Calu3 (cell line): ENCODE measurements around the gene UFC1. TPM values are rescaled to one million over a fixed set of nuclear protein-coding genes. Genes with fewer than 3 reads are reported as not detected.

ENCODE experiments used
- BruUV-seq: library from RNA; stranded (reverse); fragments of 400-500 nt; replicated peaks from 2 replicates; lab custom pipeline; 2021; lab: Mats Ljungman, UMichigan
- CTCF ChIA-PET: fragments of 300-600 bp; sonication (Branson Sonifier 250); formaldehyde crosslinking; loops from one replicate; lab custom pipeline; 2022; ENCODE audit warnings: antibody characterized with exemption; lab: Charles Lee
- DNase-seq: peaks from one replicate; pipeline ENCODE4 v3.0.0; 2022
- H3K27ac Mint-ChIP-seq: one replicate; pipeline ENCODE4 v1.8.0; 2022; ENCODE audit warnings: mixed read lengths; ENCODE audit not compliant: unreplicated experiment
- H3K27me3 Mint-ChIP-seq: one replicate; pipeline ENCODE4 v1.8.0; 2022; ENCODE audit warnings: mixed read lengths; ENCODE audit not compliant: unreplicated experiment
- H3K36me3 Mint-ChIP-seq: one replicate; pipeline ENCODE4 v1.8.0; 2022; ENCODE audit warnings: mild to moderate bottlenecking, moderate library complexity, mixed read lengths; ENCODE audit not compliant: insufficient read depth, unreplicated experiment
- H3K4me1 Mint-ChIP-seq: one replicate; pipeline ENCODE4 v1.8.0; 2022; ENCODE audit warnings: mild to moderate bottlenecking, low read depth, mixed read lengths; ENCODE audit not compliant: unreplicated experiment
- H3K4me3 Mint-ChIP-seq: one replicate; pipeline ENCODE4 v1.8.0; 2022; ENCODE audit warnings: mild to moderate bottlenecking, low read depth, moderate library complexity, mixed read lengths; ENCODE audit not compliant: unreplicated experiment
- H3K9me3 Mint-ChIP-seq: one replicate; pipeline ENCODE4 v1.8.0; 2022; ENCODE audit warnings: low read depth, mixed read lengths; ENCODE audit not compliant: unreplicated experiment
- intact Hi-C: fragments of 100-400 bp; cut with micrococcal nuclease; formaldehyde crosslinking; loops from one replicate; pipeline ENCODE4 v1.10.0; 2022; ENCODE audit not compliant: unreplicated experiment
- total RNA-seq: library from RNA; stranded (reverse); gene quantifications from 2 replicates; pipeline ENCODE4 v1.2.3, GENCODE V29; 2022
- TF ChIP-seq, protein P1 (sequence below): fragments of 200-600 bp; IDR thresholded peaks from one replicate; pipeline ENCODE4 v1.8.0; 2022; ENCODE audit warnings: antibody characterized with exemption; ENCODE audit not compliant: unreplicated experiment

UFC1 gene
- total RNA-seq, 1 experiment from 2014 or later: 85.8 TPM

DNA sequence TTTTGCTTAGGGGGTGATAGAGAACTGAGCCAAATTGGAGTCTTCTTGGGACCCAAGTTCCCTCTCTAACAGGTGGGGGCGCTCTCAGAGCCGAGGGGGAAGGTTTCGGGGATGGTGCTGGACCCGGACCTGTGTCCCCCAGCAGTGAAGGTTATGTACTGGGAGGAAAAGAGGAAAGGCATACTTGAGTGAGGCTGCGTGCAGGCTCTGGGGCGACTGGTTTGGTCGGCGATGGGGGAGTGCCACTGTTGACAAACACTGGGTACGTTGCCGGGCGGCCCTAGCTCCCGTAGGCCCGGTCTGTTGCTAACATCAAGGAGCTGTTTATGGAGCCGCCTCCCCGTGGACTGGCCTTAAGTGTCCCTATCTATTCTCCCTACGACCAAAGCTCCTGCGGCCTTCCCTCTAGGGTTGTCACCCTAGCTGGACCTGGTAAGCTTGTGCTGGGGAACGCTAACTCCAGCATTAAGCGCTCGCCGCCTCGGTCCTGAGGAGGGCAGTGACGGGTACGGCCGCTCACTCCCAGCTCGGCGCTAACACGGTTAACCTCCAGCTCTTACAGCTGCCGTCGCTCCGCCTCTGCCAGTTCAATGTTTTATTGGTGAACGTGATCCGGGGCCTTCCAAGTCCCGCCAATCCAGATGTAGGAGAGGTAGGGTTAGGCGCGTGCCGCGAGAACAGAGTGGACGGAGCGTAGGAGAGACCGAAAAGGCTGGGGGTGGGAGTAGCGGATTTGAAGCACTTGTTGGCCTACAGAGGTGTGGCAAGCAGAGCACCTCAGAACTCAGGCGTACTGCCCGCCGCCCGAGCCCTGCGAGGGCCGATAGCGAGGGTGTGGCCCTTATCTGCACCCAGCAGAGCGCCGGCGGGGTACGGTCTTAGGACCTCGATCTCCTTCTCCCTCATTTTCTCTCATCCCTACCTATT is 12.2 kb downstream of the UFC1 start, which contains the start of gene PPOX:
Gene PPOX (plus strand): TSS at position 685 of the 927 bp plus-strand sequence. CDS start 422 bp downstream, outside the sequence.
- TF ChIP-seq, protein P1, sequence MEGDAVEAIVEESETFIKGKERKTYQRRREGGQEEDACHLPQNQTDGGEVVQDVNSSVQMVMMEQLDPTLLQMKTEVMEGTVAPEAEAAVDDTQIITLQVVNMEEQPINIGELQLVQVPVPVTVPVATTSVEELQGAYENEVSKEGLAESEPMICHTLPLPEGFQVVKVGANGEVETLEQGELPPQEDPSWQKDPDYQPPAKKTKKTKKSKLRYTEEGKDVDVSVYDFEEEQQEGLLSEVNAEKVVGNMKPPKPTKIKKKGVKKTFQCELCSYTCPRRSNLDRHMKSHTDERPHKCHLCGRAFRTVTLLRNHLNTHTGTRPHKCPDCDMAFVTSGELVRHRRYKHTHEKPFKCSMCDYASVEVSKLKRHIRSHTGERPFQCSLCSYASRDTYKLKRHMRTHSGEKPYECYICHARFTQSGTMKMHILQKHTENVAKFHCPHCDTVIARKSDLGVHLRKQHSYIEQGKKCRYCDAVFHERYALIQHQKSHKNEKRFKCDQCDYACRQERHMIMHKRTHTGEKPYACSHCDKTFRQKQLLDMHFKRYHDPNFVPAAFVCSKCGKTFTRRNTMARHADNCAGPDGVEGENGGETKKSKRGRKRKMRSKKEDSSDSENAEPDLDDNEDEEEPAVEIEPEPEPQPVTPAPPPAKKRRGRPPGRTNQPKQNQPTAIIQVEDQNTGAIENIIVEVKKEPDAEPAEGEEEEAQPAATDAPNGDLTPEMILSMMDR: peak; percentile 58
- DNase-seq: peak; percentile 96
- Mint-ChIP-seq H3K27ac (peak within 1 kb of the TSS; percentile 94), H3K4me3 (peak within 1 kb of the TSS; percentile 93), H3K9me3 (no peaks in the 10 kb centered on the region), H3K27me3 (no peaks in the 10 kb centered on the region), H3K36me3 (peaks cover 66% of the 10 kb centered on the region), H3K4me1 (peaks cover 7% of the 10 kb centered on the region)
- CTCF ChIA-PET: interaction anchor here (0.5 to 1.3 kb wide), 10 partner anchors 8 to 224 kb away, joined by 3 to 10 read pairs (median 5); partner anchors contain the start of genes B4GALT3, DEDD, PCP4L1 and TOMM40L
- intact Hi-C loops: no loop called here
- BruUV-seq: no TSS peak

DNA sequence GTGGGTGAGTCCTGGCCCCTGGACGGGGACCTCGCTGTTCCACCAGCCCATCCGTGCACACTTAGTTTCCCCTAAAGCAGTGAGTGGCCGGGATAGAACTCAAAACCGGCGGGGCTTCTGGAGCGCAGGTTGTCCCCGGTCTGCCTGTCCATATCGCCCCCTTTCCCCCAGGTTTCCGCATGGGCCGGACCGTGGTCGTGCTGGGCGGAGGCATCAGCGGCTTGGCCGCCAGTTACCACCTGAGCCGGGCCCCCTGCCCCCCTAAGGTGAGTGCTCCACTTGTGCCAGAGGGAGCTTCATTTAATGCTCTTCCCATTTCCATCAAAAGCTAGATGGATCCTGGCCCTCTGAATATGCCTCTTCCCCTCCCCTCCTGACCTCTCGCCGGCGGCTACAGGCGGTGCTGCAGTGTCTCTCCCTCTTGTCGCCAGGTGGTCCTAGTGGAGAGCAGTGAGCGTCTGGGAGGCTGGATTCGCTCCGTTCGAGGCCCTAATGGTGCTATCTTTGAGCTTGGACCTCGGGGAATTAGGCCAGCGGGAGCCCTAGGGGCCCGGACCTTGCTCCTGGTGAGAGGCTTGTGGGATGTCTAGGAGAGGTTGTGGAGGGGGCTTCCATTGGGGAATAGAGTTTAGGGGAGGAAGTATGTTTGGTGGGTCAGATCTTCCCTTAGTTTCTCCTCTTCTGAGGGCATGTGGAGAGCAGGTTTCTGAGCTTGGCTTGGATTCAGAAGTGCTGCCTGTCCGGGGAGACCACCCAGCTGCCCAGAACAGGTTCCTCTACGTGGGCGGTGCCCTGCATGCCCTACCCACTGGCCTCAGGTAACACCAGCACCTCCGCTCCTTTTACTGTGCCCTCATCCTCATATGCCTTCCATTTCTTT is 13.1 kb downstream of the UFC1 start:
- no peaks in the 10 kb centered on the region for H3K27me3 Mint-ChIP-seq
- peak overlapping the region; percentile 93 for H3K4me3 Mint-ChIP-seq
- H3K27ac Mint-ChIP-seq: peak overlapping the region; percentile 94
- H3K36me3 Mint-ChIP-seq: peaks cover 73% of the 10 kb centered on the region
- no peaks in the 10 kb centered on the region for H3K9me3 Mint-ChIP-seq
- CTCF ChIA-PET: interaction anchor here (0.5 to 1.3 kb wide), 9 partner anchors 9 to 1473 kb away, joined by 3 to 12 read pairs (median 3); partner anchors contain the start of genes TOMM40L and UFC1
- no TSS peak for BruUV-seq
- peak; percentile 31 for DNase-seq
- intact Hi-C loops: no loop called here
- H3K4me1 Mint-ChIP-seq: no peaks in the 10 kb centered on the region
- TF ChIP-seq, protein P1: no peak

DNA sequence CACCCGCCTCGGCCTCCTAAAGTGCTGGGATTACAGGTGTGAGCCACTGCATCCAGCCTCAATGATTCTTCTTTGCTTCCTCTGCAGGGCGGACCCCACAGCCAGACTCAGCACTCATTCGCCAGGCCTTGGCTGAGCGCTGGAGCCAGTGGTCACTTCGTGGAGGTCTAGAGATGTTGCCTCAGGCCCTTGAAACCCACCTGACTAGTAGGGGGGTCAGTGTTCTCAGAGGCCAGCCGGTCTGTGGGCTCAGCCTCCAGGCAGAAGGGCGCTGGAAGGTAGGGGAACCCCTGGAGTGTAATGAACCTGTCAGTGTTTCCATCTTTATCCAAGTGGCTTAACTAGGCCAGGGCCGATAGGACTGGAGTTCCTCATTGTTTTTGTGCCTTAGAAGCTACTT is 15.1 kb downstream of the UFC1 start:
- CTCF ChIA-PET: interaction anchor here (0.7 kb wide), 1 partner anchor 145 kb away, joined by 3 read pairs; the partner anchor contains the start of gene SDHC
- intact Hi-C loops: no loop called here
- Mint-ChIP-seq H3K4me3 (no peak overlapping the region), H3K27ac (no peak overlapping the region), H3K36me3 (peaks cover 72% of the 10 kb centered on the region), H3K27me3 (no peaks in the 10 kb centered on the region), H3K9me3 (no peaks in the 10 kb centered on the region), H3K4me1 (no peaks in the 10 kb centered on the region)
- no TSS peak for BruUV-seq
- no peak for DNase-seq
- TF ChIP-seq, protein P1: no peak

DNA sequence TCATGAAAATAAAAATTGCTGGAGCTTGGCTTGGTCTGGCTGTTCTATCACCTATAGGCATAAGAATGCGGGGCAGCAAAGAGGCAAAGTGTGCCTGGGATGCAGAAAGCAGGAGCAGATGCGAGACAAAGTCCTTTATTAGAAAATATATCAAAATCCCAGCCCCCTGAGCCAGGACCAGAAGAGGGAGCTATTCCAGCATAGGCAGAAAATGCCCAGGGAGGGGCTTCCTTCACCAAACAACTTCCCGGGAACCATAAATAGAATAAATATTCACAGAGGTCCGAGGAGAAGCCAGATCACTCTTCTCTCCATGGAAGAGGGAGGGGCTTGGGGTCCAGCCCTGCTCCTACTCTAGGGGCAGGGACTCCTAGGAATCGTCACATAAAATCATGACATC is 17.4 kb downstream of the UFC1 start:
- no peak overlapping the region for H3K4me3 Mint-ChIP-seq
- H3K27ac Mint-ChIP-seq: no peak overlapping the region
- BruUV-seq: no TSS peak
- TF ChIP-seq, protein P1: peak; percentile 13
- DNase-seq: no peak
- H3K36me3 Mint-ChIP-seq: peaks cover 56% of the 10 kb centered on the region
- peaks cover 8% of the 10 kb centered on the region for H3K4me1 Mint-ChIP-seq
- intact Hi-C loops: no loop called here
- CTCF ChIA-PET: no interaction called here
- H3K9me3 Mint-ChIP-seq: no peaks in the 10 kb centered on the region
- H3K27me3 Mint-ChIP-seq: no peaks in the 10 kb centered on the region
